Glutamatergic neuron (in vitro differentiated cells): ENCODE data around the gene GNAI2. TPM values are rescaled to one million over a fixed set of nuclear protein-coding genes. Genes with fewer than 3 reads are reported as not detected.

Experiments used
- DNase-seq: peaks from one replicate; pipeline ENCODE4 v3.0.0; 2022
- H3K27ac Mint-ChIP-seq: one replicate; pipeline ENCODE4 v1.8.0; 2020; ENCODE audit warnings: mild to moderate bottlenecking, mixed read lengths, inconsistent platforms; ENCODE audit not compliant: unreplicated experiment
- H3K27me3 Mint-ChIP-seq: one replicate; pipeline ENCODE4 v1.8.0; 2020; ENCODE audit warnings: mild to moderate bottlenecking, moderate library complexity, mixed read lengths, inconsistent platforms; ENCODE audit not compliant: unreplicated experiment
- H3K36me3 Mint-ChIP-seq: one replicate; pipeline ENCODE4 v1.8.0; 2020; ENCODE audit warnings: mild to moderate bottlenecking, mixed read lengths, inconsistent platforms; ENCODE audit not compliant: unreplicated experiment
- H3K4me1 Mint-ChIP-seq: one replicate; pipeline ENCODE4 v1.8.0; 2020; ENCODE audit warnings: mild to moderate bottlenecking, low read depth, mixed read lengths, inconsistent platforms; ENCODE audit not compliant: unreplicated experiment
- H3K4me3 Mint-ChIP-seq: one replicate; pipeline ENCODE4 v1.8.0; 2020; ENCODE audit warnings: mild to moderate bottlenecking, mixed read lengths, inconsistent platforms; ENCODE audit not compliant: unreplicated experiment
- H3K9me3 Mint-ChIP-seq: one replicate; pipeline ENCODE4 v1.8.0; 2020; ENCODE audit warnings: mild to moderate bottlenecking, moderate library complexity, mixed read lengths, inconsistent platforms; ENCODE audit not compliant: unreplicated experiment
- total RNA-seq: library from RNA; stranded (reverse); fragmentation: NEBNext Ultra II Directional; extraction: Animal tissue kit (Norgen Biotek cat#: 25700); gene quantifications from one replicate; pipeline ENCODE4 v1.2.1, GENCODE V29; 2021; ENCODE audit not compliant: unreplicated experiment
- TF ChIP-seq, protein P1 (sequence below): fragments of 200-600 bp; sonication (generic); IDR thresholded peaks from one replicate; pipeline ENCODE4 v1.5.0; 2021; ENCODE audit not compliant: partially characterized antibody, unreplicated experiment

Gene GNAI2
- total RNA-seq, 1 donor from 2014 or later, result 297 TPM

DNA sequence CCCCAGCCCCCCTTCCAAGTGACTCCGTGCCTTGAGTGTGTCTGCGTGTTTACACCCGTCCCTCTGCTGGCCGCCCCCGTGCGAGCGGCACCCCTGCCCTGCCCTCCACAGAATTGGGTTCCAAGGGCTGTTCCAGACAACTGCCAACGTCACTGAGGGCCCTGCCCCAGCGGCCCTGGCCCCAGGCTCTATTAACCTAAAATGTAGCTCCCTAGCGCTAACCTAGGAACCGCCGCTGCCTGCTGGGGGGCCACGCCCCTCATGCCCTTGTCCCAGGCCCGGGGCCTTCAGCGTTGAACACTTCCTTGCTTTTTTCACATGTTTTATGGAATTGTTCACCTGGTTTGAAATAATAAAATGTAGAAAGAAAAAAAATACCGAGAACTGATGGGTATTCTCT, 23.0 kb downstream of the GNAI2 start:
- H3K36me3 Mint-ChIP-seq, result no peaks in the 10 kb centered on the region
- H3K4me1 Mint-ChIP-seq, result peaks cover 10% of the 10 kb centered on the region
- no peak overlapping the region for H3K4me3 Mint-ChIP-seq
- TF ChIP-seq, protein P1, sequence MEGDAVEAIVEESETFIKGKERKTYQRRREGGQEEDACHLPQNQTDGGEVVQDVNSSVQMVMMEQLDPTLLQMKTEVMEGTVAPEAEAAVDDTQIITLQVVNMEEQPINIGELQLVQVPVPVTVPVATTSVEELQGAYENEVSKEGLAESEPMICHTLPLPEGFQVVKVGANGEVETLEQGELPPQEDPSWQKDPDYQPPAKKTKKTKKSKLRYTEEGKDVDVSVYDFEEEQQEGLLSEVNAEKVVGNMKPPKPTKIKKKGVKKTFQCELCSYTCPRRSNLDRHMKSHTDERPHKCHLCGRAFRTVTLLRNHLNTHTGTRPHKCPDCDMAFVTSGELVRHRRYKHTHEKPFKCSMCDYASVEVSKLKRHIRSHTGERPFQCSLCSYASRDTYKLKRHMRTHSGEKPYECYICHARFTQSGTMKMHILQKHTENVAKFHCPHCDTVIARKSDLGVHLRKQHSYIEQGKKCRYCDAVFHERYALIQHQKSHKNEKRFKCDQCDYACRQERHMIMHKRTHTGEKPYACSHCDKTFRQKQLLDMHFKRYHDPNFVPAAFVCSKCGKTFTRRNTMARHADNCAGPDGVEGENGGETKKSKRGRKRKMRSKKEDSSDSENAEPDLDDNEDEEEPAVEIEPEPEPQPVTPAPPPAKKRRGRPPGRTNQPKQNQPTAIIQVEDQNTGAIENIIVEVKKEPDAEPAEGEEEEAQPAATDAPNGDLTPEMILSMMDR, result no peak
- DNase-seq, result no peak
- peaks cover 14% of the 10 kb centered on the region for H3K9me3 Mint-ChIP-seq
- peak overlapping the region; percentile 96 for H3K27ac Mint-ChIP-seq
- H3K27me3 Mint-ChIP-seq, result peaks cover 16% of the 10 kb centered on the region

DNA sequence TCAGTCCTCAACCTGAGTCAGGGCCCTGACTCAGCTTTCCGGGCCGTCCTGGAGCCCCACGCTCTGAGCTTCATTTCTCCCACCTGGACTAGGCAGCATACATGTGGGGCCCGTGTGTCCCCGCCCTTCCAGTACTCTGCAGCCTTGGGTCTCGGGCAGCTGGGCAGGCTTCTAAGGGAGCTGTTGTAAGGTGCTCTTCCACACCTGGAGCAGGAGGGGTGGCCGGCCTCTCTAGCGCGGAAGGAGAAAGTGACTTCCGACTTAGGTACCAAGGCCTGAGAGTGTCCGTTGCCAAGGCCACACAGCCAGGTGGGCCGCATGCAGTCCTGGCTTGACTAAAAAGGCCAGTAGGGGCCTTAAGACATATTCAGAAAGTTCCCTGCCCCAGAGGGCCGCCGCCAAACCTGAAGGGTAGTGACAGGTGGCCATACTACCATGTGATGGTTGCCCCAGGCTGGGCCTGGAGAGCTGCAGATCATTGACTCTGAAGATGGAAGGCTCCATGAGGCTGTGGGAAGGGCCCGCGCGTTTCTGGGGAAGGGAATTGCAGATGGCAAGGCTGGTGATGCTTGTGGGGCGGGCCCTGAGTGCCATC, 23.5 kb downstream of the GNAI2 start:
- TF ChIP-seq, protein P1, result no peak
- Mint-ChIP-seq H3K4me1 (peaks cover 10% of the 10 kb centered on the region), H3K27ac (peak overlapping the region; percentile 96), H3K9me3 (peaks cover 14% of the 10 kb centered on the region), H3K4me3 (peak overlapping the region; percentile 71), H3K27me3 (peaks cover 17% of the 10 kb centered on the region), H3K36me3 (no peaks in the 10 kb centered on the region)
- no peak for DNase-seq

DNA sequence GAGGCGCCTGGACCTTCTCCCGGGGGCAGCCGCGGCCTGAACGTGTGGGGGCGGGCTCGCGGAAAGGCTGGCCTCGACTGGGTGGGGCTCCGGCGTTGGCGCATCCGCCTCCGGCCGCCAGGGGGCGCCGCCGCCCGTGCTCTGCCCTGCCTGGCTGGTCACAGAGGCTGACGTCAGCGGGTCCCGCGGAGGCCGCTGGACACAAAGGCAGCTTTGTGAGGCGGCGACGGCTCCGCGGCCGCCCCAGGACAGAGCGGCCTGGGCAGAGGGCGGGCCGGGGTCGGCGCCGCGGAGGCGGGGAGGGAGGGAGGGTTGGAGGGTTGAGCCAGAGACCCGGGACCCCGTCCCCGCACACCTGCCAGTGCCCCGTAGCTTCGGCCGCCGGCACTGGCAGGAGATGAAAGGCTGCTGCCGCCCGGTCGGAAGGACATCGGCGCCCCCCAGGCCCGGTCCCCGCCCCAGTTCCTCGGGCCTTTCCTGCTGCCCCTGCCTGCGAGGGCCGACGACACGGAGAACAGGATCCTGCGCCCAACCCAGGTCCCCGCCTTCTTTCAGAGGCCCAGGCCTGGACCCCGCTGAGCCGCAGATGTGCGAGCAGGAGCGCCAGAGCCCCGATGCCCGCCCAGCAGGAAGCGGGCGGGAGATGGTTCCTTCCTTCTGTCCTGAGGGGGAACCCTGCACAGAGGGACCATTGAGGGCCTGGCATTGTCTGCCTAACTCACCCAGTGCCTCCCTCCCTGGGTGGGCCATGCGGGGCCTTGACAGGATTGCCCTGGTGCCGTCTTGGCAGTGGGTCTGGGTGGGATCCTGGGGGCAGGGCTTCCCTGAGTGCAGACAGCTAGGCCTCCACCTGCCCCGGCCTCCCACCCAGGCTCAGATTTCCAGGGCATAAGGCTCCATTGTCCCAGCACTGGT, 24.3 kb downstream of the GNAI2 start:
- Mint-ChIP-seq H3K4me1 (peaks cover 10% of the 10 kb centered on the region), H3K36me3 (no peaks in the 10 kb centered on the region), H3K27ac (peak overlapping the region; percentile 96), H3K4me3 (peak overlapping the region; percentile 71), H3K9me3 (peaks cover 14% of the 10 kb centered on the region), H3K27me3 (peaks cover 17% of the 10 kb centered on the region)
- TF ChIP-seq, protein P1, result peak; percentile 98
- peak; percentile 97 for DNase-seq

DNA sequence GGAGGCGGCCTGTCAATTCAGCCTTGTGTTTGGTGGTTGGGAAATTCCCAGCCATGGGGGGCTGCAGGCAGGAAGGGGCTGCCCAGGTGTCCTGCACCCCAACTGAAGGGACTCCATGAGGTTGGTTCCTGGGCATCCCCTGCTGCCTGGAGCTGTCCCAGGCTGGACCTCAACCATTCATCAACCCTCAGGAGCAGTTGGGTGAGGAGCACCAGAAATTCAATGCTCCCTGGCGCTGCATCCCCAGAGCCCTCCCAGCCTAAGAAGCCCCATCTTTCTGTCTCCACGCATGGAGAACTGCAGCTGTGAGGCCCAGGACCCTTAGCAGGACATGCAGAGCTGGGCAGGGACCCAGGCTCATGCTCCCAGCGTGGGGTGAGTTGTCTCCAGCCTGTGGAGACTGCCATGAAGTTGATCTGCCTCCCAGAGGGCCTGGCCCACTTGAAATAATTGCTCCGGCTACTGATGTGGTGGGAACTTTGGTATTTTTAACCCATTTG, 25.0 kb downstream of the GNAI2 start:
- TF ChIP-seq, protein P1, result no peak
- H3K27ac Mint-ChIP-seq, result peak overlapping the region; percentile 88
- H3K4me1 Mint-ChIP-seq, result peaks cover 13% of the 10 kb centered on the region
- peaks cover 14% of the 10 kb centered on the region for H3K9me3 Mint-ChIP-seq
- H3K4me3 Mint-ChIP-seq, result peak overlapping the region; percentile 57
- DNase-seq, result no peak
- H3K36me3 Mint-ChIP-seq, result no peaks in the 10 kb centered on the region
- peaks cover 20% of the 10 kb centered on the region for H3K27me3 Mint-ChIP-seq
